Naive B cell (primary cell): Measurements from ENCODE around the gene CD68. TPM values are rescaled to one million over a fixed set of nuclear protein-coding genes. Genes with fewer than 3 reads are reported as not detected.
A peak's percentile ranks its signal among the peaks of the same experiment; 100 is the strongest.

Experiments
- ATAC-seq, 2 donors: fragments of 150-1000 bp; cut with Tn5 transposase; 2 replicates each; pipeline ENCODE4 v1.10.0; 2021; ENCODE audit warnings: low read depth in 2 of 2, mild to moderate bottlenecking in 2 of 2, moderate library complexity in 2 of 2
- DNase-seq: peaks from one replicate; pipeline ENCODE4 v3.0.0; 2022
- H3K27ac Mint-ChIP-seq, 6 donors: one replicate each; pipeline ENCODE4 v1.8.0; 2020 to 2022; ENCODE audit warnings: mild to moderate bottlenecking in 6 of 6, mixed read lengths in 6 of 6, moderate library complexity in 5 of 6, inconsistent platforms in 2 of 6
- H3K27me3 Mint-ChIP-seq, 3 donors: one replicate each; pipeline ENCODE4 v1.8.0; 2021 to 2022; ENCODE audit warnings: mixed read lengths in 3 of 3, mild to moderate bottlenecking in 1 of 3
- H3K36me3 Mint-ChIP-seq, 2 donors: one replicate each; pipeline ENCODE4 v1.8.0; 2020 to 2022; ENCODE audit warnings: mixed read lengths in 2 of 2, inconsistent platforms in 1 of 2, mild to moderate bottlenecking in 1 of 2
- H3K4me1 Mint-ChIP-seq, 3 donors: one replicate each; pipeline ENCODE4 v1.8.0; 2020 to 2022; ENCODE audit warnings: mixed read lengths in 3 of 3, inconsistent platforms in 1 of 3, mild to moderate bottlenecking in 1 of 3, moderate library complexity in 1 of 3
- H3K4me3 Mint-ChIP-seq, 8 donors: one replicate each; pipeline ENCODE4 v1.8.0; 2020 to 2022; ENCODE audit warnings: mild to moderate bottlenecking in 8 of 8, mixed read lengths in 8 of 8, moderate library complexity in 8 of 8, inconsistent platforms in 2 of 8
- H3K9me3 Mint-ChIP-seq, 7 donors: one replicate each; pipeline ENCODE4 v1.8.0; 2020 to 2022; ENCODE audit warnings: mixed read lengths in 7 of 7, mild to moderate bottlenecking in 5 of 7, inconsistent platforms in 2 of 7, moderate library complexity in 1 of 7
- polyA plus RNA-seq, 6 donors: library from polyadenylated mRNA; unstranded; fragments of 300-500 nt; fragmentation: Illumina TruSeq; gene quantifications; one replicate each; pipeline ENCODE4 v1.2.3, GENCODE V29; 2021; ENCODE audit warnings: low read depth in 6 of 6

Gene CD68
- polyA plus RNA-seq, 6 donors from 2014 or later: 3.3 to 7.4 (median 6.8) TPM

DNA sequence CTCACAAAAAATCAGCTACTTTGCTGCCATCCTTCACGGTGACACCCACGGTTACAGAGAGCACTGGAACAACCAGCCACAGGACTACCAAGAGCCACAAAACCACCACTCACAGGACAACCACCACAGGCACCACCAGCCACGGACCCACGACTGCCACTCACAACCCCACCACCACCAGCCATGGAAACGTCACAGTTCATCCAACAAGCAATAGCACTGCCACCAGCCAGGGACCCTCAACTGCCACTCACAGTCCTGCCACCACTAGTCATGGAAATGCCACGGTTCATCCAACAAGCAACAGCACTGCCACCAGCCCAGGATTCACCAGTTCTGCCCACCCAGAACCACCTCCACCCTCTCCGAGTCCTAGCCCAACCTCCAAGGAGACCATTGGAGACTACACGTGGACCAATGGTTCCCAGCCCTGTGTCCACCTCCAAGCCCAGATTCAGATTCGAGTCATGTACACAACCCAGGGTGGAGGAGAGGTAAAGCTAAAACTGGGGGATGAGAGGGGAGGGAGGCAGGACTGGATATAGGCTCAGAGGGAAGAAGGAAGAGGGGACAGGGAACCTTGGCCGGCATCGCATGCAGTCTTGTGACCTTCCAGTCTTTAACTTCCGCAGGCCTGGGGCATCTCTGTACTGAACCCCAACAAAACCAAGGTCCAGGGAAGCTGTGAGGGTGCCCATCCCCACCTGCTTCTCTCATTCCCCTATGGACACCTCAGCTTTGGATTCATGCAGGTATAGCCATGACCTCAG lies 581 bp downstream of the CD68 start:
- H3K27me3 Mint-ChIP-seq: no peaks in the 10 kb centered on the region
- DNase-seq: no peak
- H3K36me3 Mint-ChIP-seq: peaks cover 8 to 17% of the 10 kb centered on the region in 2 donors
- peaks cover 49 to 90% (median 61%) of the 10 kb centered on the region in 3 donors for H3K4me1 Mint-ChIP-seq
- H3K4me3 Mint-ChIP-seq: peak overlapping the region; percentile 36 to 97 (median 75)
- peak overlapping the region in 5 of 6 donors; percentile 41 to 96 (median 92) for H3K27ac Mint-ChIP-seq
- ATAC-seq: no peak
- no peaks in the 10 kb centered on the region for H3K9me3 Mint-ChIP-seq

- Mint-ChIP-seq H3K27me3 (no peaks in the 10 kb centered on the region), H3K4me1 (peaks cover 51 to 90% (median 61%) of the 10 kb centered on the region in 3 donors), H3K9me3 (no peaks in the 10 kb centered on the region), H3K27ac (peak overlapping the region; percentile 47 to 96 (median 92)), H3K36me3 (peaks cover 8 to 17% of the 10 kb centered on the region in 2 donors), H3K4me3 (peak overlapping the region; percentile 41 to 97 (median 70))
- DNase-seq (no peak), ATAC-seq (no peak)
Observed at GRCh38 chr17:7580604-7581575, 1.5 kb downstream of the CD68 start.

- H3K4me3 Mint-ChIP-seq: peak overlapping the region; percentile 70 to 100 (median 94)
- H3K27me3 Mint-ChIP-seq: no peaks in the 10 kb centered on the region
- H3K36me3 Mint-ChIP-seq: peaks cover 4 to 8% of the 10 kb centered on the region in 2 donors
- H3K27ac Mint-ChIP-seq: peak overlapping the region in 5 of 6 donors; percentile 47 to 98 (median 88)
- H3K4me1 Mint-ChIP-seq: peaks cover 51 to 77% (median 58%) of the 10 kb centered on the region in 3 donors
- DNase-seq (no peak), ATAC-seq (no peak)
- no peaks in the 10 kb centered on the region for H3K9me3 Mint-ChIP-seq
Observed at GRCh38 chr17:7582396-7583252, 3.2 kb downstream of the CD68 start.

- Mint-ChIP-seq H3K4me1 (peaks cover 56 to 71% (median 56%) of the 10 kb centered on the region in 3 donors), H3K36me3 (peaks cover 0 to 14% of the 10 kb centered on the region in 2 donors), H3K27ac (peak within 1 kb of the TSS; percentile 98 to 100 (median 100)), H3K4me3 (peak within 1 kb of the TSS; percentile 93 to 100 (median 99)), H3K27me3 (no peaks in the 10 kb centered on the region), H3K9me3 (no peaks in the 10 kb centered on the region)
- DNase-seq (peak; percentile 94), ATAC-seq (peak; percentile 81 to 82)
Observed at GRCh38 chr17:7583253-7584109, 4.0 kb downstream of the CD68 start, which contains the start of gene MPDU1. MPDU1 (plus strand) TSS chr17:7583852; CDS start chr17:7583863, 11 bp downstream.

GRCh38 chr17:7586673-7587419 lies 7.4 kb downstream of the CD68 start:
- no peak for ATAC-seq
- Mint-ChIP-seq H3K4me1 (peaks cover 24 to 39% (median 25%) of the 10 kb centered on the region in 3 donors), H3K27me3 (no peaks in the 10 kb centered on the region), H3K4me3 (peak overlapping the region in 2 of 8 donors; percentile 47 to 67), H3K36me3 (peaks cover 0 to 14% of the 10 kb centered on the region in 2 donors), H3K9me3 (no peaks in the 10 kb centered on the region), H3K27ac (no peak overlapping the region)
- DNase-seq: no peak

- H3K36me3 Mint-ChIP-seq: peaks cover 5 to 19% of the 10 kb centered on the region in 2 donors
- DNase-seq (no peak), ATAC-seq (no peak)
- no peak overlapping the region for H3K27ac Mint-ChIP-seq
- peak overlapping the region in 3 of 8 donors; percentile 47 to 67 (median 52) for H3K4me3 Mint-ChIP-seq
- H3K27me3 Mint-ChIP-seq: no peaks in the 10 kb centered on the region
- H3K9me3 Mint-ChIP-seq: no peaks in the 10 kb centered on the region
- peaks cover 16 to 32% (median 21%) of the 10 kb centered on the region in 3 donors for H3K4me1 Mint-ChIP-seq
Observed at GRCh38 chr17:7587420-7588151, 8.1 kb downstream of the CD68 start.

DNA sequence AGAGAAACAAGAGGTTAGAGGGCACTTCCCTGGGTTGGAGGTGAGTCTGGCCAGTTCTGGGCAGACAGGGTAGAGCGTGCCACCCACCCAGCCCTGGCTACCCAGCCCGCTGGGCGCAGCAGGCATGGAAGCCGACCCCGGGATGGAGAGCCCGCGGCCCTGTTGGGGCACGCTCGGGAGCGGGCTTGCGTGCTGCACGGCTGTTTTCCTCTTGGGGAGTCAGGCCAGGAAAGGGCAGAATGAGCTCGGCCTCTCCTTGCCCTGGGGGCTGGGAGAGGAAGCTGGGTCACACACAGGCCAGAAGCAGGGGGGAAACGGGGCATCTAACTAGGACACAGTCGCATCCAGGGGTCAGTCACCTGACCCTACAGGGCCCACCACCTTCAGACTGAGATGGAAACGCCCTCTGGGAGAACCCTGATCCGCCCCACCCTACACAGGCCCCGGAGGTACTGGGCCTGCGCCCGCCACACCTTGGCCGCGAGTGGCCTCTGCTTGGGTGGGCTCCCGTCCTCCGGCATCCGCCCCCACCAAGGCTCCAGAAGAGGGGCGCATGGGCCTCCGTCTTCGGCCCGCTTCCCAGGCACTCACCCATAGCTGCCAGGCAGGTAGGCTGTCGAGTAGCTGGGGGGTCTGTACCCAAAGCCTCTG lies 9.2 kb downstream of the CD68 start:
- Mint-ChIP-seq H3K36me3 (peaks cover 5 to 28% of the 10 kb centered on the region in 2 donors), H3K9me3 (no peaks in the 10 kb centered on the region), H3K4me3 (no peak overlapping the region), H3K27me3 (no peaks in the 10 kb centered on the region), H3K4me1 (peaks cover 15 to 25% (median 25%) of the 10 kb centered on the region in 3 donors), H3K27ac (peak overlapping the region in 2 of 6 donors; percentile 63 to 71)
- ATAC-seq: no peak
- DNase-seq: no peak

- DNase-seq (peak; percentile 58), ATAC-seq (peak; percentile 93 to 97)
- Mint-ChIP-seq H3K27me3 (no peaks in the 10 kb centered on the region), H3K4me1 (peaks cover 13 to 19% (median 19%) of the 10 kb centered on the region in 3 donors), H3K4me3 (peak overlapping the region in 2 of 8 donors; percentile 24 to 66), H3K27ac (no peak overlapping the region), H3K36me3 (peaks cover 11 to 28% of the 10 kb centered on the region in 2 donors), H3K9me3 (no peaks in the 10 kb centered on the region)
Observed at GRCh38 chr17:7589204-7589868, 9.9 kb downstream of the CD68 start.

DNA sequence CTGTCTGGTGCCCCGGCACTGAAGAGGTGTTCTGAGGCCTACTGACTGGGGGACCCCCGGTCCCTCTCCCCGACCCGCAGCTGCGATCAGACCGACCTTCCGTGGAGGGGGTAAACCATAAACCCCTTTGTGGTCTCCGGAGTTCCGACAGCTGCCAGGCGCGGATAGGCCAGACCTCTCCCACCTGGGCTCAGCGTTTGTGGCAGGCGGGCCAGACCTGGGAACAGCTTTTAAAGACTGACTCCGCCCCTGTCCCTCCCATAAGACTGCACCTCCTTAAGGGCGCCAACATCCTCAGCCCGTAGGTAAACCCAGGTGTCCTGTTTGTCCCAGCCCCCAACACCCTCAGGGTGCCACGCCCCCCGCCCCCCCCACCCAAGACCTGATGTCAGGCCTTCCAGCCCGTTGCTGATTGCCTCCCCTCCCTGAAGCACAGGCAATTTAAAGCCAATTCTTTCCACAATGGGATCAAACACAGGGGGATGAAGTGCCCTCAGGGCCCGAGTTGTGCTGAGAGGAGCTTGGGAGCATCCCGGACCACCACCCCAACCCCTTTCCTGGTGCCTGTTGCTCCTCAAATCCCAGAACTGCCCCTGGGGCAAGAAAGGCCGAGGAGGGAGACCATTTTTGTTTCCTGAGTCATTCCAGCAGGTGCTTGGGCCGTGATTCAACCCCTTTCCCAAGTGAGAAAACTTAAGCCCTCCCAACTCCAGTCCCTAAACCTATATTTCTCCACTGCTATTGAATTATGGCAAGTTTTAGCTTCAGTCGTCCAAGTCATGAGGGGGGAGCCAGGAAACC lies 10.7 kb downstream of the CD68 start, which contains the start of gene SOX15:
SOX15 (minus strand) TSS at position 204 of the 801 bp plus-strand sequence. CDS start 418 bp downstream, outside the sequence.
- H3K4me1 Mint-ChIP-seq: peaks cover 6 to 14% (median 11%) of the 10 kb centered on the region in 3 donors
- ATAC-seq (no peak), DNase-seq (no peak)
- no peaks in the 10 kb centered on the region for H3K27me3 Mint-ChIP-seq
- H3K9me3 Mint-ChIP-seq: no peaks in the 10 kb centered on the region
- H3K27ac Mint-ChIP-seq: peak within 1 kb of the TSS in 1 of 6 donors; percentile 26
- H3K36me3 Mint-ChIP-seq: peaks cover 13 to 30% of the 10 kb centered on the region in 2 donors
- peak within 1 kb of the TSS in 2 of 8 donors; percentile 24 to 66 for H3K4me3 Mint-ChIP-seq
